GM12801 (cell line): ENCODE data around the gene HAGHL.

ENCODE experiments used
- CTCF ChIP-seq: IDR thresholded peaks from one replicate; pipeline ENCODE4 v1.5.1; 2011; ENCODE audit warnings: control low read depth; ENCODE audit not compliant: insufficient read length; ENCODE audit errors: extremely low read depth

Gene HAGHL

GRCh38 chr16:740764-741505, 14.0 kb downstream of the HAGHL start, which contains the start of gene CIAO3:
Gene CIAO3 (minus strand): TSS chr16:740997. CDS start chr16:740985, 12 bp downstream.
- no peak for TF ChIP-seq CTCF

GRCh38 chr16:741986-742629, 15.2 kb downstream of the HAGHL start:
- TF ChIP-seq CTCF = no peak

GRCh38 chr16:743794-744500, 17.0 kb downstream of the HAGHL start:
- no peak for TF ChIP-seq CTCF

GRCh38 chr16:745739-746138, 18.8 kb downstream of the HAGHL start:
- TF ChIP-seq CTCF = no peak

GRCh38 chr16:746637-747036, 19.7 kb downstream of the HAGHL start:
- no peak for TF ChIP-seq CTCF

GRCh38 chr16:747978-748746, 21.3 kb downstream of the HAGHL start:
- TF ChIP-seq CTCF = no peak

GRCh38 chr16:749010-749409, 22.1 kb downstream of the HAGHL start:
- TF ChIP-seq CTCF = no peak
